Pulmonary artery endothelial cell (primary cell): Measurements from ENCODE around the gene CDC14B. TPM values are rescaled to one million over a fixed set of nuclear protein-coding genes. Genes with fewer than 3 reads are reported as not detected.
"Not testable (repeated sequence)": the region's sequence is repeated elsewhere in the genome, so short reads cannot be mapped to it uniquely, and the experiment has no call there.

Source experiments
- DNase-seq: peaks from one replicate; pipeline ENCODE4 v3.0.0-alpha.2; 2011; ENCODE audit warnings: low read depth, low spot score
- total RNA-seq: library from RNA; depleted of rRNA; stranded (reverse); fragments of >200 nt; gene quantifications from 2 replicates; pipeline ENCODE4 v1.2.3, GENCODE V29; 2014

CDC14B gene
- total RNA-seq, 1 donor from 2014 or later: 0.53 TPM

GRCh38 chr9:96587338-96588315 is 32.0 kb downstream of the CDC14B start:
- DNase-seq: no peak

DNA sequence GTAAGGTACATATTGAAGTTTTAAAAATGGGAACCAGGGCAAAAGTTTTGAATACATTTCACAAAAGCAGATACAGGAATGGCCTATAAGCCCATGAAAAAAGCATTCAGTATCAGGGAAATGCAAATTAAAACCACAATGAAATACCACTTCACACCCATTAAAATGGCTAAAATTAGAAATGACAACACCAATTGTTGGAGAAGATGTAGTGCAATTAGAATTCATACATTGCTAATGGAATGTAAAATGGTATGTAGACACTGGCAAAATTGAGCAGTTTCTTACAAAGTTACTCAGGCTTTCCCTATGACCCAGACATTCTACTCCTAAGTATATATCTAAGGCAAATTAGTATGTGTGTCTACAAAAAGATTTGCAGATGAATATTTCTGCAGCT is 34.2 kb downstream of the CDC14B start:
- no peak for DNase-seq

DNA sequence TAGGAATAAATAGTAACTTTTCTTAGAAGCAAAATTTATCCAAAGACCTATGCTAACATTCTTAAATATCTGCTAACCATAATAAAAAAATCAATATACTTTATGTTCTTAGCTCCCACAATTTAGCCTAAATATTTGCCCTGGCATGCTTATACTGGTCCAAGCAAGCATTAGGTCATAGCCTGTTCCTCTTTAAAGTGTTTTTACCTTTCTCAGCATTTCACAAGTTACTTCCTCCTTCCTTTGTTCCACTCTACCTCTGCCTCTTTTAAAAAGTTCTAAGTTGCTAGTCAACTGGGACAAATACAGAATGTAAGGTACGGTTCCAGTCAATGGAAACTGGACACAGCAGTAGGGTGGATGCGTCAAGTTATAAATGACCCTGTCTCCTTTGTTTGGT is 37.4 kb downstream of the CDC14B start:
- not testable (repeated sequence) for DNase-seq

- no peak for DNase-seq
Observed at GRCh38 chr9:96581786-96582185, 37.9 kb downstream of the CDC14B start.

DNA sequence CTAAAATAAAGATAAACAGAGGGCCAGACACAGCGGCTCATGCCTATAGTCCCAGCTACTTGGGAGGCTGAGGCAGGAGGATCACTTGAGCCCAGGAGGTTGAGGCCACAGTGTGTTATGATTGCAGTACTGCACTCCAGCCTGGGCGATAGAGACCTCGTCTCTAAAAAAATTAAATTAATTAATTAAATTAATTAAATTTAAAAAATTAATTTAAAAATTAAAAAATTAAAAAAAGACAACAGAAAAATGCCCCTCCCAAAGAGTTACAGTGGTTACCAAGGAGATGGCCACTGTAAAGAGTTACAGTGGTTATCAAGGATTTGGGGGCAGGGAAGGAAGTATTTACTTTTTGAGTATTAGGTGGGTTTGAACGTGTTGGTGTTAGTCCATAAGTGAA is 38.3 kb downstream of the CDC14B start:
- DNase-seq: no peak

- no peak for DNase-seq
Observed at GRCh38 chr9:96574931-96575351, 44.7 kb downstream of the CDC14B start.

DNA sequence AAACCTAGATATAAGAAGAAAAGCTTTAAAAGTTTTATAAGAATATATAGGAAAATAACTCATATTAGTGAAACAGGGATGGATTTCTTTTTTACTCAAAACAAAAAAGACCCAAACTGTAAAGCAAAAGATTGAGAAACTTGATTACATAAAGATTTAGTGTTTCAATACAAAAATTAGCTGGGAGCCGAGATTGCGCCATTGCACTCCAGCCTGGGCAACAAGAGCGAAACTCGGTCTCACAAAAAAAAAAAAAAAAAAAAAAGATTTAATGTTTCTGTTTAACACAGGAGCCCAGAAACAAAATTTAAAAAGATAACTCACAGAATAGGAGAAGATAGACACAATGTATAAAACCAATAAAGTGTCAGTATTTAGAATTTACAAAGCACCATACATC is 45.2 kb downstream of the CDC14B start:
- no peak for DNase-seq

DNA sequence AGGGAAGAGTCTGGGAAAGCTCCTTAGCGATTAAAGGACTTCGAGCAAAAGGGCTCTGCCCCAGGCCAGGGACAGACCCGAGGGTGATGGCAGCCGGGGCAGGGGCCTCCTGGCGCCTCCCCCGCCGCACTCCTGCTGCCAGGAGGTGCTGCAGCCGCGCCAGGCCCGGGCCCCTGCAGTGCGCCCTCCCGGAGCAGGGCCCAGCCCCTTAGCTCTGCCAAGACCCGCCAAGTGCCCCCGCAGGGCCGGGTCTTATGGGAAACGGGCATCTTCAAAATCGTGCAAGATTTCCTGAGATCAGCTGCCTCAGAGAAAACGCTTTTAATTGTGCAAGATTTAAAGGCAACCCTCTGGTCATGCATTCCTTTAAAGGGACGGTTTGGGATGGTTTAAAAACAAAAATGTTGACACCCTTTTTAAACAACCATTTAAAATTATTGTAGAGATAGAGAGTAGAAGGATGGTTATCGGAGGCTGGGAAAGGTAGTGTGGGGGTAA is 52.4 kb downstream of the CDC14B start:
- DNase-seq: no peak

DNA sequence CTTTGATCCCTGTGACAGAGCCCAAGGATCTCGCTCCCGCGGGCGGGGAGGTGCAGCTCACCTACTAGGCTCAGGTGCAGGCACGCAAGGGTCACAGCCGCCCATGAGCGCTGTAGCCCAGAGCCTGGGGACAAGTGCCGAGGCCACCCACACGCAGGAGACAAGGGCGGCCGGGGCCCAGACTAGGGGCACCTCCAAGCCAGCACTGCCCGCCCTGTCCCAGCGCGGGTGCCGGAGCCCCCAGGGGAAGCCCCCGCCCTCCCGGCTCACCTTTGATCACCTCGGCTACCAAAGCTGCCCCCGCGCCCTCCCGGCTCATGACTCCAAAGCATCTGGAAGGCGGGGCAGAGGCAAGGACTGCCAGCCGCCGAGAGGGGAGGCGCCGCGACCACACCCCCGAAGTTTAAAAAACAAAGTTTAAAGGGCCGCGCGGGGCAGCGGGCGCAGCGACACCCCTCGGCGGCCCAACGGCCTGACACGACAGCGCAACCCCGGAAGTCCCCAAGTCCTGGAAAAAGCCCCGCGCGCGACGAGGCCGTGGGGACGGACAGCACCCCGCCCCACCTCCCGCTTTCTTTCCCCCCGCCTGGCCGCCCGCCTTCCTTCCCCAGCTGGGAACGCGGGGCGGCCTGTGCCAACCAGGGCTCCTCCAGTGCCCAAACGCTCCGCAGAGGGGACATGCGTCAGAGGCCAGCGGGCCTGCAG is 53.0 kb downstream of the CDC14B start:
- DNase-seq: no peak

DNA sequence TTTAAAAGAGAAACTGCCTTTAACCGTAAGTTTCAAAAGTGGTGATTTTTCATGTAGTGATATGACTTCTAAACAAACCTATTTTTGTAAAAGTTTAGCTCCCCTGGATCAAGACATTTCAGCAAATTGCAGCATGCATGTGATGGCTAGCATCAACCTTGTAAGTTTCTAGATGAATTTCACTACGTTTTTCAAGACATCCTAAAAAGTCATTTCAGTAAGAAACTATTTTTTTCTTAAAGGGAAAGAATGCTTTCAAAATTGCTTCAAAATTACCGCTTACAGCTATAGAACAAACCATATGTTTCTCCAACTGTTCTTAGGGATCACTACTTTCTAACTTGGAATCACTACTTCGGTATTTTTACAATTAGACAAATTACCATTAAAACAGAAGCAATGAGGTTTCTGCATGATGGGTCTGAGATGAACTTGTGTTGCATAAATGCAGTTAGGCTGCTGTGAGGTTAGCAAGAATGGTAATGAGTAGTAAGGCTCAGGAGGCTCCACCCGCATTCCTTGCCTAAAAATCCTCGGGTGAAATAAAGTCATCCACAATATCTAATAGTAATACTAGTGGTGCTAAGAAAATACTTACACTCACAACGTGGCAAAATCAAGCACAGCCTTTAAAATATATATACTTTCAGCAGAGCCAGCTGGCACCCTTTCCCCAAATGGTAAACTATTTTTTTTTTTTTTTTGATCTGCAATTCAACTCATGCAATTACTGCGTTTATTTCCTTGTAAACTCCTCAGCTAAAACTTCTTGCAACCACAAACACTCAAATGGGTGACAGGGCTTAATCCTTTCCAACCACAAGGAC is 53.8 kb downstream of the CDC14B start:
- DNase-seq: no peak

DNA sequence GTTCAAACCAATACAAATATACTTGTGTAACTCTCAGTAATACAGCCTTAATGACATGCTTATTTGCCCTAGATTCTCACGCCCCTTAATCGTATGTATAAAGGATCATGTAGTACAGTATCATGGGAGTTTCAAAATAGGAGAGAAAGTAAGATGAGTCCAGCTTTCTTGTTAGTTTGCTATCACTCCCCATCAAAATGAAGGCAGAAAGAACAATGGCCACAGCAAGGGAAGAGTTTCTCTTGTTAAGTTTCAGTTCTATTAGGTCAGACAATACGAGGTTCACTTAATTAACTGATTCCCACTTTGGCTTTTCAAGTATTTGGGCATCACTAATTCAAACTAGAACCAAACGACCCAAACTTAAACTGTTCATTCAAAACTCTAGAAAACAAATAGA is 55.4 kb downstream of the CDC14B start:
- DNase-seq: no peak

DNA sequence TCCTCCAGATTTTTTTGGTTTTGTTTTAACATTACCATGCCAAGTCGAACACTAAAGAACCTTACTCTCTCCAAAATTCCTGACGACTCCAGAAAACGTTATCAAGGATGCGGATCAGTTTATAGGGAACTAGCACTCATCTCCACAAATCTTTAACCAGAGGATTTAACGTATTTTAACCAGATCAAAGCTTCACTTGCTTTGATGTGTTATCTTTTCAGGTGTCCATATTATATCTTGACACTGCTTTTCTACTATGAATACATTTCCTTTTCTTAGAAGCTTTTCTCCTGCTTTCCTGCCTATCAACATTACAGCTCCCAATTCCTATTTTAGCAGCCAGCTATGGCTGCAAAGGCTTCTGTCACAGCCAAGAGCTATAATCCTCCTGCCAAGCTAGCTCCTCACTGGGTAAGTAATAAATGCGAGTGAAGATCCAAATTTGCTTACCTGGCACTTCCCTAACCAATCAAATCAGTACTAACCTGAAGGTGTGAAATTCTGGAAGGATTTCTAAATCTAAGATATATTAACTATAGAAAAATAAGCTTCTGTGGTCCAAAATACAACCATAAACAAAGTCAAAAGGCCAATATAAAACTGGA is 60.2 kb downstream of the CDC14B start:
- DNase-seq: no peak

DNA sequence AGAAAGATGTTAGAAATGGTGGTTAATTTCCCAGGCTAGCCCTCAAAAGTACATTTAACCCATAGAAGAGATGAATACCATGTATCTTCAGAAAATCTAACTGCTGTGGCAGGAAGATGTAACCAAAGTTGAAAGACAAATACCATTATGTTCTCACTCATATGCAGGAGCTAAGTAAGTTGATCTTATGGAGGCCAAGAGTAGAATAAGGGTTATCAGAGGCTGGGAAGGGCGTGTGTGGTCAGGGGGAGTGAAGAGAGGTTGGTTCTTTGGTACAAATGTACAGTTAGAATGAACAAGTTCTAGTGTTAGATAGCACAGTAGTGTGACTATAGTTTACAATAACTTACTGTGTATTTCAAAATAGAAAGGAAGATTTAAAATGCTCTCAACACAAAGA is 61.7 kb downstream of the CDC14B start:
- DNase-seq: no peak

GRCh38 chr9:96556701-96557461 is 62.8 kb downstream of the CDC14B start:
- no peak for DNase-seq

DNA sequence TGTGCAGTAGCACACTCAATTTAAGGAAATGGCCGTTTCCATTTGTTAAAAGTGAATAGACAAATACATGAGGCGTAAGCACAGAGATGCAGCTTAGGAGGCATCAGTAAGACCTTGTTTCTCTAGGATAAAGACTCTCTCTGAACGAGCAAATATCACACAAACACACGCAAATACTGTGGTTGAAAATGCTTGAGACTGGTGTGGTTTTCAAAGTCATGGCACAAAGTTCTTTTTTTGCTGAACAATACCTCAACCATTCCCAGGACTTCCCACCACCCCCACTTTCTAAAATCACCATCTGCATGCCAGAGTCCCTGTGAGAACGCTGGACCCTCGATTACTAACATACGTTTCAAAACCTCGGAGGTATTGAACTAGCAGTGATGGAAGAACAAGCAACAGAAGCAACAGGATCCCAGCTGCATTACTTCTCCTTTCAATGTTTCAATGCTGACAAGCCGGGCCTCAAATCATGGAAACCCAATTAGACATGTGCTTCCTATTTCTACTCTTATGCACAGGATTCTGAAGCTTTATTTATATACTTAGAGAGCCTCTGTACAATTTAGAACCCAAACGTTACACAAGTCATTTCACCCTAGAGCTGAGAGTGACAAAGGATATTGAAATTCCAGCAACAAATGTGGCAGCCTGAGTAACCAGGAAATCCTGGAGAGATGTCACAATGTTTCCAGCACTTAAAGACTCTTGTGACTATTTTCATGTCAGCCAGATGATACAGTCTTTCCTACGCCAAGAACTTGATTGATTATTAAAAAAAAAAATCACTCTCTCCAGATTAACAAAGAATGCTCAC is 63.9 kb downstream of the CDC14B start:
- DNase-seq: no peak

GRCh38 chr9:96554801-96555566 is 64.7 kb downstream of the CDC14B start:
- DNase-seq: no peak

GRCh38 chr9:96554326-96554725 is 65.3 kb downstream of the CDC14B start:
- no peak for DNase-seq

- no peak for DNase-seq
Observed at GRCh38 chr9:96553070-96553469, 66.6 kb downstream of the CDC14B start.

DNA sequence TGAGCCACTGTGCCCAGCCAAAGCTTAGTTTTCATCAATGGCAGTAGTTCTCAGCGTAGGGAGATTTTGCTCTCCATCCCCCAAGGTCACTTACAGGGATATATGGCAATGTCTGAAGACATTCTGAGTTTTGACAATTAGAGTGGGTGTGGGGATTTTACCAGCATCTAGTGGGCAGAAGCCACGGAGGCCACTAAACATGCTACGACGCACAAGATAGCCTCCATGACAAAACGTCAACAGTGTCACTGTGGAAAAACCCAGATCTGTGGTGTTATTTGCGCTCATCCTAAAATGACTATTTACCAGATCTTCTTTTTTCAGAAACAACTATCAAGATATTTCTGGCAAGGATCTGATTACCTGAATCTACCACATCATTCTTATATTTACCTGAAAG is 68.2 kb downstream of the CDC14B start:
- DNase-seq: no peak
